HG03565 (cell line): ENCODE measurements around the gene CPED1.

Experiments
- ATAC-seq: cut with Tn5 transposase; IDR thresholded peaks from one replicate; pipeline ENCODE4 v1.9.1; 2021; ENCODE audit warnings: mild to moderate bottlenecking, moderate library complexity; ENCODE audit not compliant: unreplicated experiment

Gene CPED1

GRCh38 chr7:120988591-120989256 lies at the start of gene CPED1:
TSS of gene CPED1 (plus strand) at chr7:120988711. CDS start at chr7:120989622, 911 bp downstream.
- ATAC-seq: peak; percentile 32

GRCh38 chr7:120939345-120939744 lies 49.2 kb upstream of the CPED1 start:
- no peak for ATAC-seq

- no peak for ATAC-seq
These were observed 47.4 kb upstream of the CPED1 start for GRCh38 chr7:120941064-120941463.

- ATAC-seq: no peak
These were observed 46.7 kb upstream of the CPED1 start for GRCh38 chr7:120941856-120942255.

- ATAC-seq: no peak
These were observed 45.6 kb upstream of the CPED1 start for GRCh38 chr7:120942861-120943260.

- no peak for ATAC-seq
These were observed 43.5 kb upstream of the CPED1 start for GRCh38 chr7:120944826-120945562.

- no peak for ATAC-seq
These were observed 40.5 kb upstream of the CPED1 start for GRCh38 chr7:120947980-120948379.

- ATAC-seq: no peak
These were observed 39.1 kb upstream of the CPED1 start for GRCh38 chr7:120949393-120949911.

GRCh38 chr7:120949998-120950538 lies 38.4 kb upstream of the CPED1 start:
- ATAC-seq: no peak

GRCh38 chr7:120950539-120951308 lies 37.8 kb upstream of the CPED1 start, which contains the start of gene ING3:
TSS of gene ING3 (plus strand) at chr7:120950777. CDS start at chr7:120950897, 120 bp downstream.
- ATAC-seq: peak; percentile 96

- no peak for ATAC-seq
These were observed 37.2 kb upstream of the CPED1 start for GRCh38 chr7:120951309-120951699.

- ATAC-seq: no peak
These were observed 36.7 kb upstream of the CPED1 start for GRCh38 chr7:120951826-120952225.

GRCh38 chr7:120955577-120956149 lies 32.8 kb upstream of the CPED1 start:
- ATAC-seq: no peak

- ATAC-seq: no peak
These were observed 28.5 kb upstream of the CPED1 start for GRCh38 chr7:120959929-120960484.

GRCh38 chr7:120960714-120961113 lies 27.8 kb upstream of the CPED1 start:
- ATAC-seq: no peak

GRCh38 chr7:120961638-120962173 lies 26.8 kb upstream of the CPED1 start:
- ATAC-seq: no peak

GRCh38 chr7:120964088-120964487 lies 24.4 kb upstream of the CPED1 start:
- ATAC-seq: no peak

- no peak for ATAC-seq
These were observed 21.6 kb upstream of the CPED1 start for GRCh38 chr7:120966961-120967360.

GRCh38 chr7:120973849-120974248 lies 14.7 kb upstream of the CPED1 start:
- no peak for ATAC-seq
